LNCAP (cell line): ENCODE data around the gene MICAL2.

ENCODE experiments used
- TF ChIP-seq, protein P1 (sequence below): fragments of 450-650 bp; IDR thresholded peaks from 2 replicates; pipeline ENCODE4 v1.5.1; 2017; ENCODE audit warnings: mild to moderate bottlenecking

The MICAL2 gene

GRCh38 chr11:12166299-12167060 is 56.1 kb downstream of the MICAL2 start:
- TF ChIP-seq, protein P1, sequence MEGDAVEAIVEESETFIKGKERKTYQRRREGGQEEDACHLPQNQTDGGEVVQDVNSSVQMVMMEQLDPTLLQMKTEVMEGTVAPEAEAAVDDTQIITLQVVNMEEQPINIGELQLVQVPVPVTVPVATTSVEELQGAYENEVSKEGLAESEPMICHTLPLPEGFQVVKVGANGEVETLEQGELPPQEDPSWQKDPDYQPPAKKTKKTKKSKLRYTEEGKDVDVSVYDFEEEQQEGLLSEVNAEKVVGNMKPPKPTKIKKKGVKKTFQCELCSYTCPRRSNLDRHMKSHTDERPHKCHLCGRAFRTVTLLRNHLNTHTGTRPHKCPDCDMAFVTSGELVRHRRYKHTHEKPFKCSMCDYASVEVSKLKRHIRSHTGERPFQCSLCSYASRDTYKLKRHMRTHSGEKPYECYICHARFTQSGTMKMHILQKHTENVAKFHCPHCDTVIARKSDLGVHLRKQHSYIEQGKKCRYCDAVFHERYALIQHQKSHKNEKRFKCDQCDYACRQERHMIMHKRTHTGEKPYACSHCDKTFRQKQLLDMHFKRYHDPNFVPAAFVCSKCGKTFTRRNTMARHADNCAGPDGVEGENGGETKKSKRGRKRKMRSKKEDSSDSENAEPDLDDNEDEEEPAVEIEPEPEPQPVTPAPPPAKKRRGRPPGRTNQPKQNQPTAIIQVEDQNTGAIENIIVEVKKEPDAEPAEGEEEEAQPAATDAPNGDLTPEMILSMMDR, result no peak

DNA sequence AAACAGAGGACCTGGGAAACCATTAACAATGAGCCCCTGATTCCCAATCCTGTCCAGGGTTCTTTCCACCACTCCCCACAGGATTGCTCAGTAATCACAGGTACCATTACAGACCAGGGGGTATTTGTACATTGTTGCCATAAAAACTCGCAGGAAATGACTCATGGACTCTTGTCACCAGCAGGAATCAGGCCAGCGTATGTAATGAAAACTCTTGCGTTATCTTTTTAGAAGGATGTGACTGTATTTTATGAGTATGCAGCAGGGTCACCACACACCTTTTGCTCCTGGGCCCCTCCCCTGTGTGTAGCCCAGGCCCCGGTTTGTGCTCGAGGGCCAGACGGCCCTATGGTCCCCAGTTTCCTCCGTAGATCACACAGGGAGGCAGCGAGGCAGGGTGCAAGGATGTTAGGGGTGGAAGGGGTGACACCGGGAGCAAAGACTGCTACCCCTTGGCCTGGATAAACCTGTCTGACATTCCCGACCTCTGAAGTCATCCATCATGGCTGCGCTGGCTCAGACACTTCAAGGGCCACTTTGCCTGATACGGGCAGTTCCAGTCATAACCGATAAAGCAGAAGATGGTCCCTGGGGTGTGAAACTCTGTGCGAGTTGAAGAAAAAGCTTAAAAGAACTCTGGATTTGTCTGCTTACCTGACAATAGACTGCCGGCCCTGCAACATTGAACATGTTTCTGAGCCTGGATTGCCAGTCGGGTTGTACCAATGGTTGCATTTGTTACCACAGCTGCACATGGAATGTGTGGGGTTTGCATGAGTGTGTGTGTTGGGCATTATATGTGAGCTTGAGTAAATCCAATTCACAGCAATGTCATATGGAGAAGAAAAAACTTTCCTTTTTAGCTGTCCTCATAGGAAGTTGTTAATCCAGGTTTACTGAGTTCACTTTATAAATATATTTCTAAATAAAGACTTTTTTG is 56.9 kb downstream of the MICAL2 start:
- TF ChIP-seq, protein P1, result no peak

DNA sequence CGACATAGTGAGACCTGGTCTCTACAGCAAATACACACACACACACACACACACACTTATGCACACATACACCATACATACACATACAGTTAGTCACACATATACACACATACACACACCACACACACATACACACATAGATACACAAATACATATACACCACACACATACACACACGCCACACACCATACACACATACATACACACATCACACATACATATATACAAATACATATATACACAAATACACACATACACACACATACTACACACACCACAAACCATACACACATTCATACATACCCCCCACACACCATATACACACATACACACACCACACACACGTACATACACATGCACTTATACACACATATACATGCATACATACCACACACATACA is 57.7 kb downstream of the MICAL2 start:
- TF ChIP-seq, protein P1, result no peak

- TF ChIP-seq, protein P1, result no peak
Observed at GRCh38 chr11:12169822-12170221, 59.4 kb downstream of the MICAL2 start.

- TF ChIP-seq, protein P1, result no peak
Observed at GRCh38 chr11:12170501-12170900, 60.1 kb downstream of the MICAL2 start.

- TF ChIP-seq, protein P1, result no peak
Observed at GRCh38 chr11:12170984-12171383, 60.6 kb downstream of the MICAL2 start.

DNA sequence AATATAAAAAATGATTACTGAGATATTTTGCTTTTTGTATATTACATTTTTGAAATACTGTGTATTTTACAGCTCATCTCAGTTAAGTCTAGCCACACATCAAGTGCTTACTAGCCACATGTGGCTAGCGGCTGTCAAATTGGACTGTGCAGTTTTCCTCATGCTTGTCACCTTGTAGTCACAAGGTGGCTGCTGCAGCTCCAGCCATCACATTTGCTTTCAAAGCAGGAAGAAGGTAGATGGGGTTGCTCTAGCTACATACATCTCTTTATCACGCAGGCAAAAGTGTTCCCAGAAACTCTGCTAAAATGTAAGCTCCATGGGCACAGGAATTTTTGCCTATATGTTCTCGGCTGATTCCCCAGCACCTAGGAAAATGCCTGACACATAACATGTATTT is 61.5 kb downstream of the MICAL2 start:
- TF ChIP-seq, protein P1, result no peak
